ENCODE data around the gene PWWP2B. TPM values are rescaled to one million over a fixed set of nuclear protein-coding genes. Genes with fewer than 3 reads are reported as not detected.

PWWP2B gene
- total and polyA plus RNA-seq, 2 experiments from 2014 or later = 2.3 to 12.8 TPM

DNA sequence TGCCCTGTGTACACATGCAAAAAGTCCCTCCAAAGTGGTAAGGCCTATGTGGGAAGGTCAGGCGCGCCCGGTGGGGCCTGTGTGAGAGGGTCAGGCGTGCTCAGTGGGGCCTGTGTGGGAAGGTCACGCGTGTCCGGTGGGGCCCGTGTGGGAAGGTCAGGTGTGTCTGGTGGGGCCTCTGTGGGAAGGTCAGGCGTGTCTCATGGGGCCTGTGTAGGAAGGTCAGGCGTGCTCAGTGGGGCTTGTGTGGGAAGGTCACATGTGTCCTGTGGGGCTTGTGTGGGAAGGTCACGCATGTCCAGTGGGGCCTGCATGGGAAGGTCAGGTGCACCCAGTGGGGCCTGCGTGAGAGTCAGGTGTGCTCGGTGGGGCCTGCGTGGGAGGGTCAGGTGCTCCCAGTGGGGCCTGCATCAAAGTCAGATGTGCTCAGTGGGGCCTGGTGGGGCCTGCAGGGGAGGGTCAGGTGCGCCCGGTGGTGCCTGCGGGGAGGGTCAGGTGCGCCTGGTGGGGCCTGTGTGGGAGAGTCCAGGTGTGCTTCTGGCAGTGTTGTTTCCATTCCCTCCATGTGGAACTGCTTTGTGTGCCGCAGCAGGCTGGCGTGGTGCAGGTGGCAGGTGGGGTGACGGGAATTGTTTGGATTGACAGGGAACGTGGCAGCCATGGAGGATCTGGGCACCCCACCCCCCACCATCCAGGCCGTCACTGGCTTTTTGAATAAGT, 49.6 kb upstream of the PWWP2B start:
- Mint-ChIP-seq H3K4me1 (peaks cover 3% of the 10 kb centered on the region; the same call in 2 of the 3 replicates), H3K36me3 (ENCODE audit: low read depth) (peaks cover 2% of the 10 kb centered on the region; the same call in 1 of the 3 replicates), H3K27ac (peak overlapping the region; percentile 45; the same call in 1 of the 2 replicates), H3K9me3 (no peaks in the 10 kb centered on the region), H3K4me3 (no peak overlapping the region), H3K27me3 (ENCODE audit: insufficient read depth, low read depth, poor library complexity) (peaks cover 7% of the 10 kb centered on the region)
- DNase-seq (ENCODE audit: low spot score) (no peak), ATAC-seq (no peak)
- H3K4me1 ChIP-seq (ENCODE audit: insufficient read depth) = no peaks in the 10 kb centered on the region
- no peaks in the 10 kb centered on the region for H3K27me3 ChIP-seq (ENCODE audit: insufficient read depth)
- no peak overlapping the region for H3K4me2 ChIP-seq
- H2AFZ ChIP-seq = no peak overlapping the region
- no peaks in the 10 kb centered on the region for H3K36me3 ChIP-seq (ENCODE audit: insufficient read depth)
- H3K4me3 ChIP-seq = no peak overlapping the region
- H3F3A ChIP-seq (replicated peaks; ENCODE audit: low read depth) = no peaks in the 10 kb centered on the region
- H3K27ac ChIP-seq (ENCODE audit: low read depth) = no peak overlapping the region
- no peaks in the 10 kb centered on the region for H3K79me2 ChIP-seq (replicated peaks; ENCODE audit: insufficient read depth)
- no peak for TF ChIP-seq NANOG (IDR thresholded peaks at IDR 0.05; ENCODE audit: borderline replicate concordance)
- no peak for TF ChIP-seq CREB1 (CRISPR knock-in tag; IDR thresholded peaks at IDR 0.05; ENCODE audit: low read depth)
- TF ChIP-seq, protein P1, sequence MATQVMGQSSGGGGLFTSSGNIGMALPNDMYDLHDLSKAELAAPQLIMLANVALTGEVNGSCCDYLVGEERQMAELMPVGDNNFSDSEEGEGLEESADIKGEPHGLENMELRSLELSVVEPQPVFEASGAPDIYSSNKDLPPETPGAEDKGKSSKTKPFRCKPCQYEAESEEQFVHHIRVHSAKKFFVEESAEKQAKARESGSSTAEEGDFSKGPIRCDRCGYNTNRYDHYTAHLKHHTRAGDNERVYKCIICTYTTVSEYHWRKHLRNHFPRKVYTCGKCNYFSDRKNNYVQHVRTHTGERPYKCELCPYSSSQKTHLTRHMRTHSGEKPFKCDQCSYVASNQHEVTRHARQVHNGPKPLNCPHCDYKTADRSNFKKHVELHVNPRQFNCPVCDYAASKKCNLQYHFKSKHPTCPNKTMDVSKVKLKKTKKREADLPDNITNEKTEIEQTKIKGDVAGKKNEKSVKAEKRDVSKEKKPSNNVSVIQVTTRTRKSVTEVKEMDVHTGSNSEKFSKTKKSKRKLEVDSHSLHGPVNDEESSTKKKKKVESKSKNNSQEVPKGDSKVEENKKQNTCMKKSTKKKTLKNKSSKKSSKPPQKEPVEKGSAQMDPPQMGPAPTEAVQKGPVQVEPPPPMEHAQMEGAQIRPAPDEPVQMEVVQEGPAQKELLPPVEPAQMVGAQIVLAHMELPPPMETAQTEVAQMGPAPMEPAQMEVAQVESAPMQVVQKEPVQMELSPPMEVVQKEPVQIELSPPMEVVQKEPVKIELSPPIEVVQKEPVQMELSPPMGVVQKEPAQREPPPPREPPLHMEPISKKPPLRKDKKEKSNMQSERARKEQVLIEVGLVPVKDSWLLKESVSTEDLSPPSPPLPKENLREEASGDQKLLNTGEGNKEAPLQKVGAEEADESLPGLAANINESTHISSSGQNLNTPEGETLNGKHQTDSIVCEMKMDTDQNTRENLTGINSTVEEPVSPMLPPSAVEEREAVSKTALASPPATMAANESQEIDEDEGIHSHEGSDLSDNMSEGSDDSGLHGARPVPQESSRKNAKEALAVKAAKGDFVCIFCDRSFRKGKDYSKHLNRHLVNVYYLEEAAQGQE (IDR thresholded peaks at IDR 0.05; ENCODE audit: unreplicated experiment) = no peak
- no peak for TF ChIP-seq POLR2AphosphoS5 (IDR thresholded peaks at IDR 0.05; ENCODE audit: low read depth)
- TF ChIP-seq EZH2 (IDR thresholded peaks at IDR 0.05; ENCODE audit: low read depth, unreplicated experiment) = no peak
- no peak for TF ChIP-seq JUNB (IDR thresholded peaks at IDR 0.05; ENCODE audit: unreplicated experiment)
- TF ChIP-seq EZH2phosphoT487 (IDR thresholded peaks at IDR 0.05; ENCODE audit: unreplicated experiment) = no peak
- no peak for TF ChIP-seq ZNF331 (CRISPR knock-in tag; IDR thresholded peaks at IDR 0.05; ENCODE audit: low read depth)
- TF ChIP-seq, protein P2, sequence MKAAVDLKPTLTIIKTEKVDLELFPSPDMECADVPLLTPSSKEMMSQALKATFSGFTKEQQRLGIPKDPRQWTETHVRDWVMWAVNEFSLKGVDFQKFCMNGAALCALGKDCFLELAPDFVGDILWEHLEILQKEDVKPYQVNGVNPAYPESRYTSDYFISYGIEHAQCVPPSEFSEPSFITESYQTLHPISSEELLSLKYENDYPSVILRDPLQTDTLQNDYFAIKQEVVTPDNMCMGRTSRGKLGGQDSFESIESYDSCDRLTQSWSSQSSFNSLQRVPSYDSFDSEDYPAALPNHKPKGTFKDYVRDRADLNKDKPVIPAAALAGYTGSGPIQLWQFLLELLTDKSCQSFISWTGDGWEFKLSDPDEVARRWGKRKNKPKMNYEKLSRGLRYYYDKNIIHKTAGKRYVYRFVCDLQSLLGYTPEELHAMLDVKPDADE (IDR thresholded peaks at IDR 0.05) = no peak
- TF ChIP-seq, protein P3, sequence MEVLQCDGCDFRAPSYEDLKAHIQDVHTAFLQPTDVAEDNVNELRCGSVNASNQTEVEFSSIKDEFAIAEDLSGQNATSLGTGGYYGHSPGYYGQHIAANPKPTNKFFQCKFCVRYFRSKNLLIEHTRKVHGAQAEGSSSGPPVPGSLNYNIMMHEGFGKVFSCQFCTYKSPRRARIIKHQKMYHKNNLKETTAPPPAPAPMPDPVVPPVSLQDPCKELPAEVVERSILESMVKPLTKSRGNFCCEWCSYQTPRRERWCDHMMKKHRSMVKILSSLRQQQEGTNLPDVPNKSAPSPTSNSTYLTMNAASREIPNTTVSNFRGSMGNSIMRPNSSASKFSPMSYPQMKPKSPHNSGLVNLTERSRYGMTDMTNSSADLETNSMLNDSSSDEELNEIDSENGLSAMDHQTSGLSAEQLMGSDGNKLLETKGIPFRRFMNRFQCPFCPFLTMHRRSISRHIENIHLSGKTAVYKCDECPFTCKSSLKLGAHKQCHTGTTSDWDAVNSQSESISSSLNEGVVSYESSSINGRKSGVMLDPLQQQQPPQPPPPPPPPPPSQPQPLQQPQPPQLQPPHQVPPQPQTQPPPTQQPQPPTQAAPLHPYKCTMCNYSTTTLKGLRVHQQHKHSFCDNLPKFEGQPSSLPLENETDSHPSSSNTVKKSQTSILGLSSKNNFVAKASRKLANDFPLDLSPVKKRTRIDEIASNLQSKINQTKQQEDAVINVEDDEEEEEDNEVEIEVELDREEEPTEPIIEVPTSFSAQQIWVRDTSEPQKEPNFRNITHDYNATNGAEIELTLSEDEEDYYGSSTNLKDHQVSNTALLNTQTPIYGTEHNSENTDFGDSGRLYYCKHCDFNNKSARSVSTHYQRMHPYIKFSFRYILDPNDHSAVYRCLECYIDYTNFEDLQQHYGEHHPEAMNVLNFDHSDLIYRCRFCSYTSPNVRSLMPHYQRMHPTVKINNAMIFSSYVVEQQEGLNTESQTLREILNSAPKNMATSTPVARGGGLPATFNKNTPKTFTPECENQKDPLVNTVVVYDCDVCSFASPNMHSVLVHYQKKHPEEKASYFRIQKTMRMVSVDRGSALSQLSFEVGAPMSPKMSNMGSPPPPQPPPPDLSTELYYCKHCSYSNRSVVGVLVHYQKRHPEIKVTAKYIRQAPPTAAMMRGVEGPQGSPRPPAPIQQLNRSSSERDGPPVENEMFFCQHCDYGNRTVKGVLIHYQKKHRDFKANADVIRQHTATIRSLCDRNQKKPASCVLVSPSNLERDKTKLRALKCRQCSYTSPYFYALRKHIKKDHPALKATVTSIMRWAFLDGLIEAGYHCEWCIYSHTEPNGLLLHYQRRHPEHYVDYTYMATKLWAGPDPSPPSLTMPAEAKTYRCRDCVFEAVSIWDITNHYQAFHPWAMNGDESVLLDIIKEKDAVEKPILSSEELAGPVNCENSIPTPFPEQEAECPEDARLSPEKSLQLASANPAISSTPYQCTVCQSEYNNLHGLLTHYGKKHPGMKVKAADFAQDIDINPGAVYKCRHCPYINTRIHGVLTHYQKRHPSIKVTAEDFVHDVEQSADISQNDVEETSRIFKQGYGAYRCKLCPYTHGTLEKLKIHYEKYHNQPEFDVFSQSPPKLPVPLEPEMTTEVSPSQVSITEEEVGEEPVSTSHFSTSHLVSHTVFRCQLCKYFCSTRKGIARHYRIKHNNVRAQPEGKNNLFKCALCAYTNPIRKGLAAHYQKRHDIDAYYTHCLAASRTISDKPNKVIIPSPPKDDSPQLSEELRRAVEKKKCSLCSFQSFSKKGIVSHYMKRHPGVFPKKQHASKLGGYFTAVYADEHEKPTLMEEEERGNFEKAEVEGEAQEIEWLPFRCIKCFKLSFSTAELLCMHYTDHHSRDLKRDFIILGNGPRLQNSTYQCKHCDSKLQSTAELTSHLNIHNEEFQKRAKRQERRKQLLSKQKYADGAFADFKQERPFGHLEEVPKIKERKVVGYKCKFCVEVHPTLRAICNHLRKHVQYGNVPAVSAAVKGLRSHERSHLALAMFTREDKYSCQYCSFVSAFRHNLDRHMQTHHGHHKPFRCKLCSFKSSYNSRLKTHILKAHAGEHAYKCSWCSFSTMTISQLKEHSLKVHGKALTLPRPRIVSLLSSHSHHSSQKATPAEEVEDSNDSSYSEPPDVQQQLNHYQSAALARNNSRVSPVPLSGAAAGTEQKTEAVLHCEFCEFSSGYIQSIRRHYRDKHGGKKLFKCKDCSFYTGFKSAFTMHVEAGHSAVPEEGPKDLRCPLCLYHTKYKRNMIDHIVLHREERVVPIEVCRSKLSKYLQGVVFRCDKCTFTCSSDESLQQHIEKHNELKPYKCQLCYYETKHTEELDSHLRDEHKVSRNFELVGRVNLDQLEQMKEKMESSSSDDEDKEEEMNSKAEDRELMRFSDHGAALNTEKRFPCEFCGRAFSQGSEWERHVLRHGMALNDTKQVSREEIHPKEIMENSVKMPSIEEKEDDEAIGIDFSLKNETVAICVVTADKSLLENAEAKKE (CRISPR knock-in tag; IDR thresholded peaks at IDR 0.05) = no peak
- TF ChIP-seq, protein P4, sequence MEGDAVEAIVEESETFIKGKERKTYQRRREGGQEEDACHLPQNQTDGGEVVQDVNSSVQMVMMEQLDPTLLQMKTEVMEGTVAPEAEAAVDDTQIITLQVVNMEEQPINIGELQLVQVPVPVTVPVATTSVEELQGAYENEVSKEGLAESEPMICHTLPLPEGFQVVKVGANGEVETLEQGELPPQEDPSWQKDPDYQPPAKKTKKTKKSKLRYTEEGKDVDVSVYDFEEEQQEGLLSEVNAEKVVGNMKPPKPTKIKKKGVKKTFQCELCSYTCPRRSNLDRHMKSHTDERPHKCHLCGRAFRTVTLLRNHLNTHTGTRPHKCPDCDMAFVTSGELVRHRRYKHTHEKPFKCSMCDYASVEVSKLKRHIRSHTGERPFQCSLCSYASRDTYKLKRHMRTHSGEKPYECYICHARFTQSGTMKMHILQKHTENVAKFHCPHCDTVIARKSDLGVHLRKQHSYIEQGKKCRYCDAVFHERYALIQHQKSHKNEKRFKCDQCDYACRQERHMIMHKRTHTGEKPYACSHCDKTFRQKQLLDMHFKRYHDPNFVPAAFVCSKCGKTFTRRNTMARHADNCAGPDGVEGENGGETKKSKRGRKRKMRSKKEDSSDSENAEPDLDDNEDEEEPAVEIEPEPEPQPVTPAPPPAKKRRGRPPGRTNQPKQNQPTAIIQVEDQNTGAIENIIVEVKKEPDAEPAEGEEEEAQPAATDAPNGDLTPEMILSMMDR (conservative IDR thresholded peaks at IDR 0.05; ENCODE audit: low read depth in 2 of 2) = no peak
- no peak for TF ChIP-seq ZNF114 (CRISPR knock-in tag; IDR thresholded peaks at IDR 0.05)
- TF ChIP-seq STAT1 (IDR thresholded peaks at IDR 0.05; ENCODE audit: unreplicated experiment) = no peak
- no peaks in the 10 kb centered on the region for H4K20me1 ChIP-seq (replicated peaks; ENCODE audit: insufficient read depth)
- H3K9me2 ChIP-seq (ENCODE audit: insufficient read depth) = no peaks in the 10 kb centered on the region
